Transverse colon (tissue), 4 donors: ENCODE results near the gene SMCO2.

ENCODE experiments used
- EP300 ChIP-seq: sonication (generic); formaldehyde crosslinking; IDR thresholded peaks from one replicate; pipeline ENCODE4 v1.6.1; 2017; ENCODE audit warnings: antibody characterized with exemption, low read depth
- POLR2A ChIP-seq: fragments of 450-650 bp; IDR thresholded peaks from one replicate; pipeline ENCODE4 v1.6.1; 2016; ENCODE audit warnings: antibody characterized with exemption, mild to moderate bottlenecking, moderate library complexity
- POLR2AphosphoS5 ChIP-seq, 3 donors: sonication (generic); formaldehyde crosslinking; IDR thresholded peaks; one replicate each; pipeline ENCODE4 v1.6.1; 2016; ENCODE audit warnings: antibody characterized with exemption in 3 of 3
- TF ChIP-seq, protein P1 (sequence below), 5 experiments: fragments of 200-600 bp in 3 of 5; fragments of 450-650 bp in 2 of 5; sonication (generic) in 3 of 5; IDR thresholded peaks; 1 replicate in 2 of 5; 2 replicates in 3 of 5; pipeline ENCODE4 v1.5.1; 2016 to 2017; ENCODE audit warnings: antibody characterized with exemption in 5 of 5, inconsistent platforms in 3 of 5, mild to moderate bottlenecking in 2 of 5, moderate library complexity in 1 of 5

DNA sequence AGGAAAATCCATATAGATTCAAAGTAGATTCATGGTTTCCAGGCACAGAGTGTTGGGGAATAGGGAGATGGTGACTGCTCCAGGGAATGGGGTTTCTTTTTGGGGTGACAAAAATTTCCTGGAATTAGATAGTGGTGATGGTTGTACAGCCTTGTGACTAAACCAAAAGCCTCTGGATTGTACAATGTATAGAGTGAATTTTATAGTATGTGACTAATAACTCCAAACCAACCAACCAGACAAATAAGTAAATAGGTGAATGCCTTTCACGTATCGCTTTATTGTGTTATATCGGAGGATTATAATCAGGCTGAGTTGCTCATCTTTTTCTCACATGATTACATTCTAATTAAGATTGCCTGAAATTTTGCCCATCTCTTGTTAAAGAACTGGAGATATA, 52.8 kb downstream of the SMCO2 start:
- TF ChIP-seq, protein P1, sequence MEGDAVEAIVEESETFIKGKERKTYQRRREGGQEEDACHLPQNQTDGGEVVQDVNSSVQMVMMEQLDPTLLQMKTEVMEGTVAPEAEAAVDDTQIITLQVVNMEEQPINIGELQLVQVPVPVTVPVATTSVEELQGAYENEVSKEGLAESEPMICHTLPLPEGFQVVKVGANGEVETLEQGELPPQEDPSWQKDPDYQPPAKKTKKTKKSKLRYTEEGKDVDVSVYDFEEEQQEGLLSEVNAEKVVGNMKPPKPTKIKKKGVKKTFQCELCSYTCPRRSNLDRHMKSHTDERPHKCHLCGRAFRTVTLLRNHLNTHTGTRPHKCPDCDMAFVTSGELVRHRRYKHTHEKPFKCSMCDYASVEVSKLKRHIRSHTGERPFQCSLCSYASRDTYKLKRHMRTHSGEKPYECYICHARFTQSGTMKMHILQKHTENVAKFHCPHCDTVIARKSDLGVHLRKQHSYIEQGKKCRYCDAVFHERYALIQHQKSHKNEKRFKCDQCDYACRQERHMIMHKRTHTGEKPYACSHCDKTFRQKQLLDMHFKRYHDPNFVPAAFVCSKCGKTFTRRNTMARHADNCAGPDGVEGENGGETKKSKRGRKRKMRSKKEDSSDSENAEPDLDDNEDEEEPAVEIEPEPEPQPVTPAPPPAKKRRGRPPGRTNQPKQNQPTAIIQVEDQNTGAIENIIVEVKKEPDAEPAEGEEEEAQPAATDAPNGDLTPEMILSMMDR (IDR thresholded peaks at IDR 0.05), result no peak
- TF ChIP-seq EP300, result no peak
- no peak for TF ChIP-seq POLR2A
- TF ChIP-seq POLR2AphosphoS5 (IDR thresholded peaks at IDR 0.05), result no peak
